NCI-H1105 treated with DMSO at 0.1 percent for 48 hours (cell line): ENCODE data around the gene STK11IP.

Source experiments
- DNase-seq: peaks from one replicate; lab custom pipeline; 2025; lab: John Stamatoyannopoulos, UW

STK11IP gene

DNA sequence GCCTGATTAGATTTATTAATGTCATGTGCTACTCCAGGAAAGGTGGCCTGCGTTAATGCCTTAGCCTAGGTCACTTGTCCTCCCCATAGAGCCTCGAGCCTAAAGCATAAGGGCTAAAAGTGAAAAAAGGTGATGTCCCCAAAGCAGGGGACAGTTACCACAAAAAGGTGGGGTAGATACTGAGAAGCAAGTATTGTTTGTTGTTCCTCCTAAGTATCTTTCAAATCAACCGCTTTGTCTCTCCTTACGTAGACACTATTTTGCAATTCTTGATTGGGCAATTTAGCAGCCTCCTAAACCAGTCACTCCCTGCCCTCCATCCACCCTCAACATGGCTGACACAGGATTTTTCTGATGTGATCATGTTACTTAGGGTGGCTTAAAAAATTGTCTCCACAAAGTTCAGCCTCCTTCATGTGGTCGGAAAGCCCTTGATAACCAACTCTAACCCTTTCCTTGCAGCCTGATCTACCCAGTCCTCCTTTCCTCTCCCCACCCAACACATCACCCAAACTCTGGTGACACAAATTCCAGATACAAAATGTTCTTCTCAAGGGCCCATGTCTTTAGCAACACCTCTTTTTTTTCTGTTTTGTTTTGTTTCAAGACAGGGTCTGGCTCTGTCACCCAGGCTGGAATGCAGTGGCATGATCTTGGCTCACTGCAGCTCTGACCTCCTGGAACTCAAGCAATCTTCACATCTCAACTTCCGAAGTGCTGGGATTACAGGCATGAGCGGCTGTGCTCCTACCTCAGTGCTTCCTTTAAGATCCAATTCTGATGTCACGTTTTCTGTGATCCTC, 18.6 kb upstream of the STK11IP start:
- no peak for DNase-seq

DNA sequence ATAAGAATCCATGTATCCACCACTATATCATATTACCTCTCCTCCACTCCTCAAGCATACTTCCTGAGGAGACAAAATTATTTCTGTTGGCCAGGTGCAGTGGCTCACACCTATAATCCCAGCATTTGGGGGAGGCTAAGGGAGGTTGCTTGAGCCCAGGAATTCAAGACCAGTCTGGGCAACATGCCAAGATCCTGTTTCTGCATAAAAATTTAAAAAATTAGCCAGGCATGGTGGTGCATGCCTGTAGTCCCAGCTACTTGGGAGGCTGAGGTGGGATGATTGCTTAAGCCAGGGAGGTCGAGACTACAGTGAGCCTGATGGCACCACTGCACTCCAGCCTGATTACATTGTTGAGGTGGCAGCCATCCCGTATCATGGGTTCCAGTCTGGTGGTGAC, 16.3 kb upstream of the STK11IP start:
- no peak for DNase-seq

DNA sequence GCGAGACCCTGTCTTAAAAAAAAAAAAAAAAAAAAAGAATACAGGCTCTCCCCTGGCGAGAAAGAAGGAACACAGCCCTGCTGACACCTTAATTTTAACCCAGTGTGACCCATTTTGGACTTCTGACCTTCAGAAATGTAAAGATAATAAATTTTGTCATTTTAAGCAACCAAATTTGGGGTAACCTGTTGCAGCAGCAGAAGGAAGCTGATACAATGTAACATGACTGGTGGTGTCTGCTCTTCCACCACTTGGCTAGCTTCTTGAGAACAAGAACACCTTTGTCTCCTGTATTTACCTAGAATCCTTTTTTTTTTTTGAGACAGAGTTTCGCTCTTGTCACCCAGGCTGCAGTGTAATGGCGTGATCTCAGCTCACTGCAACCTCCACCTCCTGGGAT, 6.6 kb upstream of the STK11IP start:
- DNase-seq = no peak

DNA sequence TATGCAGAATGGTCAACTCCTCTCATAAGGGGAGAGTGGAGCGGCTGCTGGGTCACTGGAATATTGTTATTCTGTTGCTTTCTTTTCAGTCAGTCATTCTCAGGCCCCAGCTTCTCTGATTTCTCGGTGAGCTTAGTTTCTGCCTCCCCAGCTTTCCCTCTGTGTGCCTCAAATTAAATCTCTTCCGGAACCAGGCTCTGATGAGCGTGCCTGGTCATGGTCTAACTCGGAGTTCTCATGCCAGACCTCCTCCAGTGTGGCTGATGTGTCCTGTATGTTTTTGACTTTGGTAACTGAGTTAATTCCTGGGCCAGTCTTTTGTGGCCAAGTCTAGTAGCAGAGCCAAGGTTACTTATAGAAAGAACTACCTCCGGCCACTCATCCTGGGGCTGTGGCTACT, 4.9 kb upstream of the STK11IP start:
- no peak for DNase-seq

DNA sequence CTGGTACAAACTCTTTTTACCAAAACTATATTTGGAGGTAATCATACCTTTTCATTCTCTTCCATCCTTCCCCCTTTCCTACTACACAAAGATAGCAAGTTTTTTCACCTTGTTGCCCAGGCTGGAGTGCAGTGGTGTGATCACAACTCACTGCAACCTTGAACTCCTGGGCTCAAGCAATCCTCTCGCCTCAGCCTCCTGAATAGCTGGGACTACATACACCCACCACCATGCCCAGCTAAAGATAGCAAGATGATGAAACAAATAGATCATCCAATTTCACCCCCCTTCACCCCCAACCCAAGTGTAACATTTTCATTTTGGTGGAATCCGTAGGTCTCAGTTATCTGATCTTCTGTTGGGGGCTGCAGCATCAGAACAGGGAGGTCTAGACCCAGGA, 4.5 kb upstream of the STK11IP start:
- DNase-seq = no peak

DNA sequence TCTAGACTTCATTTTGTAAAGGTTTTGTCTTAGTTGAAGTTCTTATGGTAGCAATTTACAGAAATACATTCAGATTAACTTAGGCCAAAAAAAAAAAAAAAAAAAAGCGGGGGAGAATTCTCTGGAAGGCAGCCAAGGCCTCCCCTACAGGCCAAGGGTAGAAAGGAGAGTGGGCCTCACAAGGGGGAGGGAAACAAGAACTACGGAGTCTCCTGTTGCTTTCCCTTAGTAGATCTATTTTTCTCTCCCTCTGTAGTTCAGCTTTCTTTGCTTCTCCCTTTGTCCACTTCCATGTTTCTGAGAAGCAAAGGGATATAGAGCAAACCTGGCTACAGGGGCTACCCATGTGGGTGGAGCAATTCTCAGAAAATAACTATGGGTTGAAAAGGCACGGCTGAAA, 2.4 kb upstream of the STK11IP start:
- no peak for DNase-seq

DNA sequence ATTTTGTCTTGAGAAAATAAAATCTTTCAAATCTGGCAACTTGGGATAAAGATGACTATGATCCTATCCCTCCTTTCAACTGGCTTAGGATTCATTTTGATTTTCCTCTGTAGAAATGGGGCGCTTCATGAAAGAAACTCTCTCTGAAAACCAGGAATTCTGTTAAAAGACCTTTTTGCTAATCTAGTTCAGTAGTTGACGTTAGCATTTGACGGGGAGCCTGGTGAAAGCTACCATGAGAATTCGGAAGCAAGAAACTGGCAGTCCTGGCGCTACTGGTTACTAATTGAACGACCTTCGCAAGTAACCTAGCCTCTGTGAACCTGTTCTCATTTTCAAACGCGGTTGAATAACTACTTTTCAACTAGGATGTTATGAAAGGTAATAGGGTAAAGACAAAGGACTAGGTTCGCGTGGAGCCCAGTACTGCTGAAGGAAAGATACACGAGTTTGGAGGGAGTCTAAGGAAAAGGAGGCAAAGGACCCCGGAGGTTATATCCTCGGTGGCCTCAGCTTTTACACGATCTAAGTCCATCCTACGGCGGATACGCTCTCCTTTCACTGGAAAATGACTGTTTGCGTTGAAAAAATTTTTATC, 604 bp upstream of the STK11IP start:
- DNase-seq = peak; percentile 27

DNA sequence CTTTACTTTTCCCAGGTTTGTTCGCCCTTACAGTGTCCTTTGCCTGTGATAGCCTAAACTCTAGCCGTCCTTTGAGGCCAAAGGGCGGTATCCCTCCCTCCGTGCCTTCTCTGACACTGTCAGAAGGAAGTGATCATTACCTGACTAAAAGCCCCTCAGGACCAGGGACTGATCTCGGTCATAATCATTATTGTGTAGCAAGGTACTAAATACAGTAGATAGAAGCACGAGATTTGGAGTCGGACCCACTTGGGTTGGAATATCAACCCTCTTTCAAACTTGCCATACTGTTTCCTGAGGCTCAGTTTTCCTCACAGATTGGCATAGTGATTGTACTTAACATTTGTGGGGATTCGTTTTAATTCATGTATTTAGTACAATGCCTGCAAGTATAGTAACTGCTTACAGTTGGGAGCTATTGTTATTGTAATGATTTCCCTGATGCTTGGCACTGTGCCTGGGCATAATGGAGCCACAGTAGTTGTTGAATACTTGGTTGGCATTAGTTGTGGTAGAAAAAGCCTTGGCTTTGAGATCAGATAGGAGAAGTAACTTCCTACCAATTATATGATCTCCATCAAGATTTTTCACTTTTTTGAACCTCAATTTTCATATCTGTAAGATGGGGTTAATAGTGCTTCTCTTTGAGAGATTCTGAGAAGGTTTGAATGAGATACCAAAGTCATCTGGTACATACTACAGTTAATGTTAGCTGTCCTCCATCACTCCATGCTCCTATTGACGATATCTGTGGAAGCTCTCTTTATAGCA, 836 bp downstream of the STK11IP start:
- peak; percentile 54 for DNase-seq

DNA sequence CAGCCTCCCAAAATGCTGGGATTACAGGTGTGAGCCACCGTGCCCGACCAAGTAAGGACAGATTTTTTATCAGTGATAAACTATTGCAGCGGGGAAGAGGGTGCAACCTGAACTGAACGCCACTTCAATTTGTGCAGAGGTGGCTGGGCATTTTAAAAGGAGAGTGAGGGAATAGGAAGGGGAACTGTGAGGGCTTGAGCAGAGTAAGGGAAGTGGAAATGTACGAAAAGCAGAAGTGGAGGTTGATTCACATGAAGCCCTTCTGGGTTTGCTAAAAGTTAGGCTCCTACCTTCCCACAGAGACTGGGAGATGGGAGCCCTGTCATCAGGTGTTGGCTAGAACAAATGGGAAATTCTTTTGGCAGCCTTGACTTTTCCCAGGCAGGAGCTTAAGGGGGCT, 6.1 kb downstream of the STK11IP start:
- no peak for DNase-seq

DNA sequence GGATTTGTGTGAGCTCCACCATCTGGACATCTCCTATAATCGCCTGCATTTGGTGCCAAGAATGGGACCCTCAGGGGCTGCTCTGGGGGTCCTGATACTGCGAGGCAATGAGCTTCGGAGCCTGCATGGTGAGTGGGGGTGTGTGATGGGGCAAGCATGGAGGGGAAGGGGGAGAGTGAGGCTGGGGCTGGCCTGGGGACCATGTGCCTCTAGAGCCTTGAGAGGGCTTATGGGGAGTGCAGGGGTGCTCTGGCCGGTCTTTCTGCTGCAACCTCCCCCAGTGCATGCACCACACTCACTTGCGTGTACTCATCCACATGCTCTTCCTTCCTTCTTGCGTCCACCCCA, 7.9 kb downstream of the STK11IP start:
- DNase-seq = no peak

DNA sequence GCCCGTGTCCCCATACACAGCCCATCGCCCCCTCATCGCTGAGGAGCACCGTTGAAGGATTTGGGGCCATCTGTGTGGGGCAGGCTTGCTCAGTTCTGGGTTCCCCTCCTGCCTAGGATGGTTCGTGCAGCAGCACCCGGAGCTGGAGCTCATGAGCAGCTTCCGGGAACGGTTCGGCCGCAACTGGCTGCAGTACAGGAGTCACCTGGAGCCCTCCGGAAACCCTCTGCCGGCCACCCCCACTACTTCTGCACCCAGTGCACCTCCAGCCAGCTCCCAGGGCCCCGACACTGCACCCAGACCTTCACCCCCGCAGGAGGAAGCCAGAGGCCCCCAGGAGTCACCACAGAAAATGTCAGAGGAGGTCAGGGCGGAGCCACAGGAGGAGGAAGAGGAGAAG, 10.3 kb downstream of the STK11IP start:
- no peak for DNase-seq

DNA sequence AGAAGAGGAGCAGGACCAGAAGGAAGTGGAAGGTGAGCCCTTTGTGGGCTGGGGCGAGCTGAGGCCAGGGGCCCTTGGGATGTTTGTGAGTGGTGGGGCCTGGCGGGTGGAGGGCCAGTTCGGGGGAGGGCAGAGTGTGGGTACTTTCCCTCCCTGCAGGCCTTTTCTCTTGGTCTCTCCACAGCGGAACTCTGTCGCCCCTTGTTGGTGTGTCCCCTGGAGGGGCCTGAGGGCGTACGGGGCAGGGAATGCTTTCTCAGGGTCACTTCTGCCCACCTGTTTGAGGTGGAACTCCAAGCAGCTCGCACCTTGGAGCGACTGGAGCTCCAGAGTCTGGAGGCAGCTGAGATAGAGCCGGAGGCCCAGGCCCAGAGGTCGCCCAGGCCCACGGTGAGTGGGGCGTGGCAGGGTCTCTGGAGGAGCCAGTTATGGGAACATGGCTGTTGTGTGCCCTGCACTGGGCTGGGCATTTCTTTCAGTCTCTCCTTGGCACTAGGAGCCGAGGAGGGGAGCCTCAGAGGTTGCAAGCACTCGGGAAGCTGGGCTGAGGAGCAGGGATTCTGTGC, 10.8 kb downstream of the STK11IP start:
- DNase-seq = no peak

DNA sequence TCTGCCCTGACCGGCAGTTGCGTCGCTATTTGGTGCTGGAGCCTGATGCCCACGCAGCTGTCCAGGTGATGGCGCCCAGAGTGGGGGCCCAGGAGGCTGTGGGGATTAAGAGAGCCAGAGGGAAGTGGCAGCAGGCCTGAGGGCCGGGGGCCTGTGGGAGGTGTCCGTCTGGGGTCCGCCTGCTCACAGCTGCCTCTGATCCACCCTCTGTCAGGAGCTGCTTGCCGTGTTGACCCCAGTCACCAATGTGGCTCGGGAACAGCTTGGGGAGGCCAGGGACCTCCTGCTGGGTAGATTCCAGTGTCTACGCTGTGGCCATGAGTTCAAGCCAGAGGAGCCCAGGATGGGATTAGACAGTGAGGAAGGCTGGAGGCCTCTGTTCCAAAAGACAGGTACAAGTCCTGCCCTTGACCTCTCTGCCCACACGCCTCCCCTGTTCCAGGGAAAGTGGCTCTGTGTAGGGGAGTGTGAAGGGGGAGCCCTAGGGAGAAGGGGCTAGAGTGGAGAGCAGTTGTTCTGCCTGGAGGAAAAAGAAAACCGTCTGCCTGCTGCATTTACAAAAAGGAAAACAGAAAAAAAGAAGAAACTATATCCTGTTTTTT, 11.6 kb downstream of the STK11IP start:
- DNase-seq = no peak

DNA sequence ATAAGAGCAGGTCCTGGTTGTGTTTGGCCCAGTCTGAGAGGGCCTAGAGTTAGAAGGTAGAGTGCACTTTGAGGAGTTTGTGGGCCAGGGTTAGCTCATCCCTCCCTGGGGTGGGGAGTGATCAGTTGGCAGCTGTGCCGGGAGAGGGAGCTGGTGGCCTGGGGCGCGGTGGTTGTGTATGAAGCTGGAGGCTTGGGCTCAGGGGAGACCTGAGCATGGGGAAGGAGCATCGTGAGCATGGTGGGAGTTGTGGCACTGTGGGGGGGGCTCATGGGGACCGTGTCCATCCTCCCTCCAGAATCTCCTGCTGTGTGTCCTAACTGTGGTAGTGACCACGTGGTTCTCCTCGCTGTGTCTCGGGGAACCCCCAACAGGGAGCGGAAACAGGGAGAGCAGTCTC, 13.6 kb downstream of the STK11IP start:
- no peak for DNase-seq

DNA sequence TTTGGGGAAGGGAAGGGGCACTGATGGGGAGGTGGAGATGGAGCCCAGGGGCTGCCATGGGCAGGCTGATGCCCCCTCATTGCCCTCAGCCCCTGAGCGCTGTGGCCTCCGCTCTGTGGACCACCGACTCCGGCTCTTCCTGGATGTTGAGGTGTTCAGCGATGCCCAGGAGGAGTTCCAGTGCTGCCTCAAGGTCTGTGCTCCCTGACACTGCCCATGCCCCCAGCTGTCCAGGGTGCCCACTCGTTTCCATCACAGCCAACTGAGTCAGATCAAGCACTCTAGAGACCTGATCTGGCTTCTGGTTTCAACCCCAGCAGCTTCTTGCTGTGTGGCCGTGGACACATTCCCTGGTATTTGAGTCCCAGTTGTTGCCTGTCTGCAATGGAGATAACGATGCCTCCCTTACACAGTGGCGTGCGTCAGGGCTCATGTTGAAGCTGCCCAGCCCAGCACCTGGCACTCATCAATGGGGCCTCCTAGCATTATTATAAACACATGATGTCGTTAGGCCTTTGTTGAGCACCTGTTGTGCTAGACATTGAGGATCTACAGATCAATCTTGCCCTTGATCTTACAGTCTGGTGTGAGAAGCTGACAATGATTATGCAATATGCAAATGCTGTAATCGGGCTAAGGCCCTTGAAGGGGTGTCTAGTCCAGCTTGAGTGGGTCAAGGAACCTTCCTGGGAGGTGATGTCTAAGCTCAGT, 14.4 kb downstream of the STK11IP start:
- no peak for DNase-seq

DNA sequence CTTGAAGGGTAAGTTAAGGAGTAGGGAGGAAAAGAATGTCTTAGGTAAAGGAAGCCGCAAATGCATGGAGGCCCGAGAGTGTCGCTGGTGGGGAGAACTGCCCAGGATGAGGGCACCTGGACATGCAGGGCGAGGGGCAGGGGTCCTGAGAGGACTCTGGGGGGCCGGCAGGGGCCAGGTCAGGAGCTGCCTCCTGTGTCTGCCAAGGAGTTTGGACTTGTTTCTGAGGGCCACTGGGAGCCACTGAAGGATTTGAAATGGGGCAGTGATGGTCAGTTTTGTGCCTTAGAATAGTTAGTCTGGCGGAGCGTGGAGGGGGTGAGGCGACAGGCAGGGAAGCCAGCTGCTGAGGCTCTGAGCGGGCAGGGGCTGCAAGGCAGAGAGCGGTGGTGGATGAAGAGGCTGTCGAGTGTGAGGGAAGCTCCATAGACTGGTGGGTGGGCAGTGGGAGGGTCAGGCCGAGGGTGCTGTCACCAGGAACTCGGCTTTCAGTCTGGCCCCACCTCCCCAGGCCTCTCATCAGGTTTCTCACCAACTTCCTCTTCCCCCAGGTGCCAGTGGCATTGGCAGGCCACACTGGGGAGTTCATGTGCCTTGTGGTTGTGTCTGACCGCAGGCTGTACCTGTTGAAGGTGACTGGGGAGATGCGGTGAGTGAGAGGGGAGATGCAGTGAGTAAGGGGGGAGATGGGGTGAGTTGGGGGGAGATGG, 15.1 kb downstream of the STK11IP start:
- no peak for DNase-seq

DNA sequence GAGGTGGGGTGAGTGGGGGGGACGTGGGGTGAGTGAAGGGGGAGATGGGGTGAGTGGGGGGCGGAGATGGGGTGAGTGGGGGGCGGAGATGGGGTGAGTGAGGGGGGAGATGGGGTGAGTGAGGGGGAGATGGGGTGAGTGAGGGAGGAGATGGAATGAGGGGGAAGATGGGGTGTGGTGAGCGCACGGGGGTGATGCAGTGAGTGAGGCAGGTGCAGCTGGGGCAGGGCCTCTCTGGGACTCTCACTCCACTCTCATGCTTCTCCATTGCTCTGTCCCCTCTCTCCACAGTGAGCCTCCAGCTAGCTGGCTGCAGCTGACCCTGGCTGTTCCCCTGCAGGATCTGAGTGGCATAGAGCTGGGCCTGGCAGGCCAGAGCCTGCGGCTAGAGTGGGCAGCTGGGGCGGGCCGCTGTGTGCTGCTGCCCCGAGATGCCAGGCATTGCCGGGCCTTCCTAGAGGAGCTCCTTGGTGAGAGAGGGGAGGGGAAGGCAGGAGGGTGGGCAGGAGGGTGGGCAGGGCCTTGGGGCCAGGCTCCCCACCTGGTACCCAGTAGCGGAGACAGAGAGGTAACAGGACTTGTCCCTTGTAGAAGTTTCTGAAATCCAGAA, 15.9 kb downstream of the STK11IP start:
- DNase-seq = no peak

DNA sequence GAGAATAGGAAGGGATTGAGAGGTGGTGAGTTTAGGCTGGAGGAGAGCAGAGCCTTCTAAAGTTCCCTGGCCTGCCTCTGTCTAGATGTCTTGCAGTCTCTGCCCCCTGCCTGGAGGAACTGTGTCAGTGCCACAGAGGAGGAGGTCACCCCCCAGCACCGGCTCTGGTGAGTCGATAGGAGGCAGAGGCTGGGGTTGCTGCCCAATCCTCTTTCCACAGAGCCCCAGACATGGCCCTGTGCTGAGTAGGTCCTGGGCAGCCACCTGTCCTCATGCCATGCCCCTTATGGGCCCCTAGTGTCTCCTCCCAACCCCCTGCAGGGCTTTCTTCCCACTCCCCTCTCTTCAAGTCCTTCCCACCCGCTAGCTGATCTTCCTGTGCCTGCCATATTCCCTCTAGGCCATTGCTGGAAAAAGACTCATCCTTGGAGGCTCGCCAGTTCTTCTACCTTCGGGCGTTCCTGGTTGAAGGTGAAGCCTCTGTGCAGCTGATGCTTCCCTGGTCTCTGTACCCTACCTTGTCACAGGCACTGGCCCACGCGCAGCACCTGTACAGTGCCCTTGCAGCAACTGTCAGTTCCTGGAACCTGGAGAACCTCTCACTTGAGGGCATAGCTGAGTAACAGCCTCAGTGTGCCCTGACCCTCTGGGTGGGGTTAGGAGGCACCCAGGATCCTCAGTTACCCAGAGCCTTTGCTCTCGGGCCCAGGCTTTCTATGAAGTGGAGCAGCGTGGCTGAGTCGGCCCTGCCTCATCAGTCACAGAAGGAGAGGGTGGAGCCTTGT, 16.6 kb downstream of the STK11IP start:
- no peak for DNase-seq

DNA sequence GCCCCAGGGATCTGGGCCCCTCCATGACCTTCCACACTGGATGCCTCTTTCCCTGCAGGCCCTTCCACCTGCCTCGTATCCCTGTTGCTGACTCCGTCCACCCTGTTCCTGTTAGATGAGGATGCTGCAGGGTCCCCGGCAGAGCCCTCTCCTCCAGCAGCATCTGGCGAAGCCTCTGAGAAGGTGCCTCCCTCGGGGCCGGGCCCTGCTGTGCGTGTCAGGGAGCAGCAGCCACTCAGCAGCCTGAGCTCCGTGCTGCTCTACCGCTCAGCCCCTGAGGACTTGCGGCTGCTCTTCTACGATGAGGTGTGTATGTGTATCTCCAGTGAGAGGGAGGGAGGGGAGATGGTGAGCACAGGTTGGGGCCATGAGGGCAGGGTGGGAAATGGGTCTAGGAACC, 17.4 kb downstream of the STK11IP start:
- no peak for DNase-seq

DNA sequence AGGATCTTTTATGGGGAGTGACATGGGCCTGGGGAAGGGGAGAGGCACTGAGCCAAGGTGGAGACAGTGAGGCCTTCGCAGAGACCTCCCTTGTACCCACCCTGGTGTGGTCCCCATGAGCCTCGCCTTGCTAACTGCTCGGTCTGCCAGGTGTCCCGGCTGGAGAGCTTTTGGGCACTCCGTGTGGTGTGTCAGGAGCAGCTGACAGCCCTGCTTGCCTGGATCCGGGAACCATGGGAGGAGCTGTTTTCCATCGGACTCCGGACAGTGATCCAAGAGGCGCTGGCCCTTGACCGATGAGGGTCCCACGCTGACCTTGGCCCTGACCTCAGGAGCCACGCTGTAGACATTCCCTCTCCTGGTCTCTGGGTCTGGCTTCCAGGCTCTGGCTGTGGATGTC, 18.2 kb downstream of the STK11IP start:
- DNase-seq = no peak
